Esophagus squamous epithelium (tissue), 4 donors: Measurements from ENCODE around the gene GOLGA6L26.
"Not testable (repeated sequence)": the region's sequence is repeated elsewhere in the genome, so short reads cannot be mapped to it uniquely, and the experiment has no call there.

Source experiments
- CTCF ChIP-seq, 6 experiments: fragments of 450-650 bp in 4 of 6; fragments of 200-600 bp in 2 of 6; sonication (generic) in 2 of 6; IDR thresholded peaks; one replicate each; pipeline ENCODE4 v1.5.1; 2016 to 2019; ENCODE audit warnings: antibody characterized with exemption in 6 of 6, mild to moderate bottlenecking in 4 of 6, moderate library complexity in 4 of 6
- POLR2A ChIP-seq, 4 donors: fragments of 450-650 bp; IDR thresholded peaks; one replicate each; pipeline ENCODE4 v1.6.1; 2017; ENCODE audit warnings: antibody characterized with exemption in 4 of 4, mild to moderate bottlenecking in 4 of 4, moderate library complexity in 3 of 4

- not testable (repeated sequence) for TF ChIP-seq CTCF, POLR2A (IDR thresholded peaks at IDR 0.05)
These were observed 30.8 kb downstream of the GOLGA6L26 start for GRCh38 chr15:23303246-23303645.
